ENCODE measurements around the gene WDR73. TPM values are rescaled to one million over a fixed set of nuclear protein-coding genes. Genes with fewer than 3 reads are reported as not detected.
"Not testable (repeated sequence)": the region's sequence is repeated elsewhere in the genome, so short reads cannot be mapped to it uniquely, and the experiment has no call there.

Gene WDR73
- total and polyA plus RNA-seq, 2 experiments from 2014 or later: 31.8 to 39.6 TPM

DNA sequence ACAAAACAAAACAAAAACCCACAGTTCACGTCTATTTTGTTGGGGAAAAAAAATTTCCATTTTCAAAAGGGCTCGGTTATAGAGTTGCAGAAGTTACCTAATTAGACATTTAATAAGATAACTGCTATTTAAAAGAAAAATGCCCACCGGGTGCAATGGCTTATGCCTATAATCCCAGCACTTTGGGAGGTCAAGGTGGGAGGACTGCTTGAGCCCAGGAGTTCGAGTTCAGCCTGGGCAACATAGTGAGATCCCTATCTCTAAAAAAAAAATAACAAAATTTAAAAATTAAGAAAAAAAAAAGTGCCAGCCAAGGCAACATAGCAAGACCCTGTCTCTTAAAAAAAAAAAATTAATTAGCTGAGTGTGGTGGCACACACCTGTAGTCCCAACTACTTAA, 42.7 kb upstream of the WDR73 start:
- H3K27ac ChIP-seq: no peak overlapping the region
- H3K9me3 ChIP-seq (ENCODE audit: low read depth): no peaks in the 10 kb centered on the region
- no peak for DNase-seq (ENCODE audit: low read depth in 1 of 2, low spot score in 1 of 2)
- TF ChIP-seq, protein P1, sequence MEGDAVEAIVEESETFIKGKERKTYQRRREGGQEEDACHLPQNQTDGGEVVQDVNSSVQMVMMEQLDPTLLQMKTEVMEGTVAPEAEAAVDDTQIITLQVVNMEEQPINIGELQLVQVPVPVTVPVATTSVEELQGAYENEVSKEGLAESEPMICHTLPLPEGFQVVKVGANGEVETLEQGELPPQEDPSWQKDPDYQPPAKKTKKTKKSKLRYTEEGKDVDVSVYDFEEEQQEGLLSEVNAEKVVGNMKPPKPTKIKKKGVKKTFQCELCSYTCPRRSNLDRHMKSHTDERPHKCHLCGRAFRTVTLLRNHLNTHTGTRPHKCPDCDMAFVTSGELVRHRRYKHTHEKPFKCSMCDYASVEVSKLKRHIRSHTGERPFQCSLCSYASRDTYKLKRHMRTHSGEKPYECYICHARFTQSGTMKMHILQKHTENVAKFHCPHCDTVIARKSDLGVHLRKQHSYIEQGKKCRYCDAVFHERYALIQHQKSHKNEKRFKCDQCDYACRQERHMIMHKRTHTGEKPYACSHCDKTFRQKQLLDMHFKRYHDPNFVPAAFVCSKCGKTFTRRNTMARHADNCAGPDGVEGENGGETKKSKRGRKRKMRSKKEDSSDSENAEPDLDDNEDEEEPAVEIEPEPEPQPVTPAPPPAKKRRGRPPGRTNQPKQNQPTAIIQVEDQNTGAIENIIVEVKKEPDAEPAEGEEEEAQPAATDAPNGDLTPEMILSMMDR (IDR thresholded peaks at IDR 0.05; ENCODE audit: low read depth, low read length): no peak
- H3K36me3 ChIP-seq: no peaks in the 10 kb centered on the region
- no peaks in the 10 kb centered on the region for H3K4me1 ChIP-seq (ENCODE audit: low read depth)
- no peaks in the 10 kb centered on the region for H3K27me3 ChIP-seq
- no peak overlapping the region for H3K4me3 ChIP-seq

- Histone ChIP-seq H3K27me3 (no peaks in the 10 kb centered on the region), H3K4me3 (no peak overlapping the region), H3K9me3 (ENCODE audit: low read depth) (no peaks in the 10 kb centered on the region), H3K36me3 (peaks cover 28% of the 10 kb centered on the region), H3K4me1 (ENCODE audit: low read depth) (no peaks in the 10 kb centered on the region), H3K27ac (no peak overlapping the region)
- DNase-seq (ENCODE audit: low read depth in 1 of 2, low spot score in 1 of 2): no peak
- TF ChIP-seq, protein P1 (IDR thresholded peaks at IDR 0.05; ENCODE audit: low read depth, low read length): no peak
Measured at GRCh38 chr15:84690342-84690741, 36.3 kb upstream of the WDR73 start.

GRCh38 chr15:84689858-84690257, 35.8 kb upstream of the WDR73 start:
- Histone ChIP-seq H3K4me1 (ENCODE audit: low read depth) (no peaks in the 10 kb centered on the region), H3K27ac (no peak overlapping the region), H3K9me3 (ENCODE audit: low read depth) (no peaks in the 10 kb centered on the region), H3K36me3 (peaks cover 28% of the 10 kb centered on the region), H3K27me3 (no peaks in the 10 kb centered on the region), H3K4me3 (no peak overlapping the region)
- no peak for DNase-seq (ENCODE audit: low read depth in 1 of 2, low spot score in 1 of 2)
- TF ChIP-seq, protein P1 (IDR thresholded peaks at IDR 0.05; ENCODE audit: low read depth, low read length): no peak

DNA sequence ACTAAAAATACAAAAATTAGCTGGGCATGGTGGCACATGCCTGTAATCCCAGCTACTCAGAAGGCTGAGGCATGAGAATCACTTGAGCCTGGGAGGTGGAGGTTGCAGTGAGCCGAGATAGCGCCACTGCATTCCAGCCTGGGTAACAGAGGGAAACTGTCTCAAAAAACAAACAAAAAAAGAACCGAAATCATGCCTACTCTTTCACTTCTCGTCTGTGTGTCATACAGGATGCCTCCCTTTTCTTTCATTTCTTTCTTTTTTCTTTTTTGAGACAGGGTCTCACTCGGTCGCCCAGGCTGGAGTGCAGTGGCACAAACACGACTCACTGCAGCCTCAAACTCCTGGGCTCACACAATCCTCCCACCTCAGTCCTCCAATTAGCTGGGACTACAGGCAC, 32.4 kb upstream of the WDR73 start:
- H3K36me3 ChIP-seq: peaks cover 41% of the 10 kb centered on the region
- H3K4me3 ChIP-seq; DNase-seq (ENCODE audit: low read depth in 1 of 2, low spot score in 1 of 2); H3K27me3 ChIP-seq; H3K27ac ChIP-seq; H3K9me3 ChIP-seq (ENCODE audit: low read depth); H3K4me1 ChIP-seq (ENCODE audit: low read depth): not testable (repeated sequence)

- H3K4me3 ChIP-seq: no peak overlapping the region
- H3K4me1 ChIP-seq (ENCODE audit: low read depth): no peaks in the 10 kb centered on the region
- peak in 1 of 2 donors; percentile 89 for DNase-seq (ENCODE audit: low read depth in 1 of 2, low spot score in 1 of 2)
- H3K9me3 ChIP-seq (ENCODE audit: low read depth): no peaks in the 10 kb centered on the region
- TF ChIP-seq, protein P1 (IDR thresholded peaks at IDR 0.05; ENCODE audit: low read depth, low read length): no peak
- H3K27me3 ChIP-seq: no peaks in the 10 kb centered on the region
- no peak overlapping the region for H3K27ac ChIP-seq
- peaks cover 40% of the 10 kb centered on the region for H3K36me3 ChIP-seq
Measured at GRCh38 chr15:84685304-84685703, 31.2 kb upstream of the WDR73 start.

DNA sequence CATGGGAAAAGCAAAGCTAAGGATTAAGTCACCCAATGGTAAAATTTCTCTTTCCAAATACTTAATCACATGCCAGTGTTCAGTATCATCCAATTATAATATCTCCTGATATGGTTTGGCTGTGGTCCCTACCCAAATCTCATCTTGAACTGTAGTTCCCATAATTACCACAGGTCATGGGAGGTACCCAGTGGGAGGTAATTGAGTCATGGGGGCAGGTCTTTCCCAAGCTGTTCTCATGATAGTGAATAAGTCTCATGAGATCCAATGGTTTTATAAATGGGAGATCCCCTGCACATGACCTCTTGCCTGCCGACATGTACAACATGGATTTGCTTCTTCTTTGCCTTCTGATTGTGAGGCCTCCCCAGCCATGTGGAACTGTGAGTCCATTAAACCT, 30.0 kb upstream of the WDR73 start:
- H3K27me3 ChIP-seq: no peaks in the 10 kb centered on the region
- no peaks in the 10 kb centered on the region for H3K4me1 ChIP-seq (ENCODE audit: low read depth)
- no peak overlapping the region for H3K27ac ChIP-seq
- no peaks in the 10 kb centered on the region for H3K9me3 ChIP-seq (ENCODE audit: low read depth)
- no peak overlapping the region for H3K4me3 ChIP-seq
- TF ChIP-seq, protein P1 (IDR thresholded peaks at IDR 0.05; ENCODE audit: low read depth, low read length): no peak
- H3K36me3 ChIP-seq: peaks cover 39% of the 10 kb centered on the region
- DNase-seq (ENCODE audit: low read depth in 1 of 2, low spot score in 1 of 2): peak in 1 of 2 donors; percentile 52
